Hematopoietic multipotent progenitor cell treated with erythropoietin and hydrocortisone succinate and interleukin-3 and kit ligand, for 6 days (in vitro differentiated cells): ENCODE measurements around the gene RAI14.
"Not testable (repeated sequence)": the region's sequence is repeated elsewhere in the genome, so short reads cannot be mapped to it uniquely, and the experiment has no call there.

Source experiments
- DNase-seq: peaks from one replicate; pipeline ENCODE4 v3.0.0-alpha.2; 2015

Gene RAI14

GRCh38 chr5:34775886-34776285 lies 119.8 kb downstream of the RAI14 start:
- no peak for DNase-seq

DNA sequence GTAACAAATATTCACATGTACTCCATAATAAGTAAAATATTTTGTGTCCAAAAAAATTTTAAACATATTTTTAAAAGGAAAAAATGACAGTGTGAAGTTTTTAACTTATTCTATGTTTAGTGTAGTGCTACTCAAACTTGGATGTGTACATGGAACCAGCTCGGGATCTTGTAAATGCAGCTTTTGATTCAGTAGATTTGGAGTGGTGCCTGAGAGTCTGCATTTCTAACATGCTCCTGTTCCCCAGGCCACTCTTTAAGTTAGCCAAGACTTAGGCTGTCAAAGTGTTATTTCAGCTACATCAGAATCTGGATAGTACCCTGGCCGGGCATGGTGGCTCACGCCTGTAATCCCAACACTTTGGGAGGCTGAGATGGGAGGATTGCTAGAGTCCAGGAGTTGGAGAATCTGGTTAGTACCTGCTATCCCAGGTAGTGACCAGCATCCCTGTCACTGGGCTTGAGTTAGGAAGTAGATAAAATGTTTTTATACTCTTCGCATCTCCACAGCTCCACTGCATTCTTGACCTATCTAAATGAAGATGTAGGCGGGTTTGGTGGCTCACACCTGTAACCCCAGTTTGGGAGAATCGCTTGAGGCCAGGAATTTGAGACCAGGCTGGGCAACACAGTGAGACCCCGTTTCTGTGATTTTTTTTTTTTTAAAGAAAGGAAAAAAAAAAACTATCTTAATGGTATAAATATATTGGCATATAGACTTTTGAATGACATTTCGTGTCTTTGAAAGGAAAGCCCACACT lies 122.1 kb downstream of the RAI14 start:
- no peak for DNase-seq

DNA sequence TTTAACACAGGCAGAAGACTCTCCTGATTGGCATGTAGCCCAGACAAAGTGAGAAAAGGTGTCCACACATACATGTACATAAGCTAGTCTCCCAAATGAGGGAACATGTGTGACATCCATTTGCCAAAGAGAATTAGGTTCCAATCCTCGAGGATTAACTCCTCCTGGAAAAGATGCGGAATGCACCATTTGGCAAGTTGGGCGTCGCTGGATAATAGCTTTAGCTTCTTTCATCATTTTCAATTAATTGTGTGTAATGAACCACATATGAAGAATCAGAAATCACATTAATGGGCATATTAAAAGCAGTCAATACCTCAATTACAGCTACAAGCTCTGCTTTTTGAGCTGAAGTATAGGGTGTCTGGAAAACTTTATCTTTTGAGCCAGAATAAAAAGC lies 127.8 kb downstream of the RAI14 start:
- not testable (repeated sequence) for DNase-seq

DNA sequence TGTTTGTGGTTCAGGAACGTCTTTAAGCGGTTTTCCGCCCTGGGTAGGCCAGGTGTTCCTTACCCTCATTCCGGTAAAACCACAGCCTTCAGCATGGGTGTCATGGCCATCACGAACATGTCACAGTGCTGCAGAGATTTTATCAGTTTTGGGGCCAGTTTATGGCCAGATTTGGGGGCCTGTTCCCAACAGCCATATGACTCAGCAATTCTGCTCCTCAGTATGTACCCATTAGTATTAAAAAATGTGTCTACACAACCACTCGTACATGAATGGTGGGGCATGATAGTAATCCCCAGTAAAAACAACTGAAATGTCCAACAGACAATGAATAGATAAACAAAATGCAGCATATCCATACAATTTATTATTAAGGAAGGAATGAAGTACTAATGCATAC lies 130.9 kb downstream of the RAI14 start:
- no peak for DNase-seq

GRCh38 chr5:34789021-34789531 lies 132.9 kb downstream of the RAI14 start:
- DNase-seq: no peak

GRCh38 chr5:34789639-34790038 lies 133.5 kb downstream of the RAI14 start:
- no peak for DNase-seq

DNA sequence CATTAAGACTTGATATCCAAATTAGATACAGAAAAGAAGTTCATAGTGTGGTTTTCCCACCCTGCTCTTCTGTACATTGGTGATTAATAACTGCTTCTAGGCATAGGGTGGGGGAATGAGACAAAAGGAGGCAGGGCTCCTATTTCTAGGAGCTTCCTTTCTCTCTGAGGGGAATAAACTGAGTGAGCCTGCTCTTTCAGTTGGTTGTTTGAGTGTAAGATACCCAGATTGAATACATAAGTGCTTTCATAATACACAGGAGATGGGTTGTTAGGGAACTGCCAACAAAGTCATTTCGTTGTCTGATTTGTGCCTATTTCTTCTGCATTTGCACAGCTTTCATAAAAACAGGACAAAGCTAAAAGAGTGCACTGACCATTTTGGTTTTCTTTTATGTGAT lies 133.9 kb downstream of the RAI14 start:
- no peak for DNase-seq

GRCh38 chr5:34791761-34792244 lies 135.7 kb downstream of the RAI14 start:
- DNase-seq: no peak

DNA sequence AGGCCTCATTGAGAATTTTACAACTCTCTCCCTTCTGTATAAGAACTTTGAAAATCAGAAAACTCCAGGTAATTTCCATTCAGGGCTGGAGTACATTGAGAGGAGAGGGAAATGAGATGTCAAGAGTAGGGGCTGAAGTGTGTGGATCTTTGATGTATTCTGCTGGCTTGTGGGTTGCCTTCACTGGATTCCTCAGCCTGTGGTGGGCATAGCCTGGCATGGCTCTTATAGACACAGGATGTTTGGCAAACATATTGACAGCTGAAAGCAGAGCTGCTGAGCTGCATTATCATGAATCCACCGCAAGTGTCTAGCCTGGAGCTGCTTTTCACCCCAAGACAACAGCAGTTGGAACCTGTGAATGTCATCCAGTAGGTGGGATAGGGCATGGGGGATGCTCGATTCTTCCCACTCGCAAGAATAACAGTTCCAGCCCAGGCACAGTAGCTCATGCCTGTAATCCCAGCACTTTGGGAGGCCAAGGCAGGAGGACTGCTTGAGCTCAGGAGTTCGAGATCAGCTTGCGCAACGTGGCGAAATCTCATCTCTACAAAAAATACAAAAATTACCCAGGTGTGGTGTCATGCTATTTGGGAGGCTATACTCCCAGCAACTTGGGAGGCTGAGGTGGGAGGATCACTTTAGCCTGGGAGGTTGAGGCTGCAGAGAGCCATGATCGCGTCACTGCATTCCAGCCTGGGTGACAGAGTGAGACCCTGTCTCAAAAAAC lies 146.9 kb downstream of the RAI14 start:
- DNase-seq: no peak

- DNase-seq: no peak
These were observed 148.0 kb downstream of the RAI14 start for GRCh38 chr5:34803974-34804732.

GRCh38 chr5:34804913-34805312 lies 148.8 kb downstream of the RAI14 start:
- no peak for DNase-seq

GRCh38 chr5:34806532-34806931 lies 150.4 kb downstream of the RAI14 start:
- no peak for DNase-seq

DNA sequence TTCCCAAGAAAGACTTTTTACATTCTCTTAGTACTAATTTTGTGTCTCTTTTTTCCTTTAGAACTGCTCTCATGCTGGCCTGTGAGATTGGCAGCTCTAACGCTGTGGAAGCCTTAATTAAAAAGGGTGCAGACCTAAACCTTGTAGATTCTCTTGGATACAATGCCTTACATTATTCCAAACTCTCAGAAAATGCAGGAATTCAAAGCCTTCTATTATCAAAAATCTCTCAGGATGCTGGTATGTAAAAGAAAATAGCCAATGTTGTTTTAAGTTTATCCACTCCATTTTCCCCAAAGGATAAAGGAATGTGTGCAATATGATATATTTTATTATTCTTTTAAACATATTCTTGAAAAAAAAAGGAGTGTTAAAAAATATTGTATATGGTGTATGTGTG lies 155.6 kb downstream of the RAI14 start:
- DNase-seq: no peak

GRCh38 chr5:34813509-34813908 lies 157.4 kb downstream of the RAI14 start:
- no peak for DNase-seq

- DNase-seq: no peak
These were observed 161.6 kb downstream of the RAI14 start for GRCh38 chr5:34817558-34818351.

- no peak for DNase-seq
These were observed 162.6 kb downstream of the RAI14 start for GRCh38 chr5:34818717-34819116.

- DNase-seq: no peak
These were observed 164.5 kb downstream of the RAI14 start for GRCh38 chr5:34820593-34820992.

DNA sequence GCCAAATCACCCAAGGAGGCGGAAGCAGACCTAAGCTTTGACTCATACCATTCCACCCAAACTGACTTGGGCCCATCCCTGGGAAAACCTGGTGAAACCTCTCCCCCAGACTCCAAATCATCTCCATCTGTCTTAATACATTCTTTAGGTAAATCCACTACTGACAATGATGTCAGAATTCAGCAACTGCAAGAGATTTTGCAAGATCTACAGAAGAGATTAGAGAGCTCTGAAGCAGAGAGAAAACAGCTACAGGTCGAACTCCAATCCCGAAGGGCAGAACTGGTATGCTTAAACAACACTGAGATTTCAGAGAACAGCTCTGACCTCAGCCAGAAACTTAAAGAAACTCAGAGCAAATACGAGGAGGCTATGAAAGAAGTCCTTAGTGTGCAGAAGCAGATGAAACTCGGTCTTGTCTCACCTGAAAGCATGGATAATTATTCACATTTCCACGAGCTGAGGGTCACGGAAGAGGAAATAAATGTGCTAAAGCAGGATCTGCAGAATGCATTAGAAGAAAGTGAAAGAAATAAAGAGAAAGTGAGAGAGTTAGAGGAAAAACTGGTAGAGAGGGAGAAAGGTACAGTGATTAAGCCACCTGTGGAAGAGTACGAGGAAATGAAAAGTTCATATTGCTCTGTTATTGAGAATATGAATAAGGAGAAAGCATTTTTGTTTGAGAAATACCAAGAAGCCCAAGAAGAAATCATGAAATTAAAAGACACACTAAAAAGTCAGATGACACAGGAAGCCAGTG lies 167.0 kb downstream of the RAI14 start:
- DNase-seq: no peak

DNA sequence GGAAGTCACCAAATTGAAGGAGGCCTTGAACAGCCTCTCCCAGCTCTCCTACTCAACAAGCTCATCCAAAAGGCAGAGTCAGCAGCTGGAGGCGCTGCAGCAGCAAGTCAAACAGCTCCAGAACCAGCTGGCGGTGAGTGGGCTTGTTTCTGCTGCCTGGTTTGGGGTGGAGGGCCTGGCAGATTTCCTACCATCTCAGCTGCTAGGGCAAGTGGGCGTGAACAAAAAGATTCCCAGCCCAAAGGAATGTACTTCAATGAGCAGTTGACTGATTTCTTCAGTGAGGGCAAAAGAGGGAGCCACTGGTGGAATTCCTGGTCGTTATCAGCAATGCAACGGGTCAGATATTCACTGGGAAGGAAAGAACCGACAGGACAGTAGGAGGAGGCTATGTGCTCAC lies 170.2 kb downstream of the RAI14 start:
- no peak for DNase-seq

DNA sequence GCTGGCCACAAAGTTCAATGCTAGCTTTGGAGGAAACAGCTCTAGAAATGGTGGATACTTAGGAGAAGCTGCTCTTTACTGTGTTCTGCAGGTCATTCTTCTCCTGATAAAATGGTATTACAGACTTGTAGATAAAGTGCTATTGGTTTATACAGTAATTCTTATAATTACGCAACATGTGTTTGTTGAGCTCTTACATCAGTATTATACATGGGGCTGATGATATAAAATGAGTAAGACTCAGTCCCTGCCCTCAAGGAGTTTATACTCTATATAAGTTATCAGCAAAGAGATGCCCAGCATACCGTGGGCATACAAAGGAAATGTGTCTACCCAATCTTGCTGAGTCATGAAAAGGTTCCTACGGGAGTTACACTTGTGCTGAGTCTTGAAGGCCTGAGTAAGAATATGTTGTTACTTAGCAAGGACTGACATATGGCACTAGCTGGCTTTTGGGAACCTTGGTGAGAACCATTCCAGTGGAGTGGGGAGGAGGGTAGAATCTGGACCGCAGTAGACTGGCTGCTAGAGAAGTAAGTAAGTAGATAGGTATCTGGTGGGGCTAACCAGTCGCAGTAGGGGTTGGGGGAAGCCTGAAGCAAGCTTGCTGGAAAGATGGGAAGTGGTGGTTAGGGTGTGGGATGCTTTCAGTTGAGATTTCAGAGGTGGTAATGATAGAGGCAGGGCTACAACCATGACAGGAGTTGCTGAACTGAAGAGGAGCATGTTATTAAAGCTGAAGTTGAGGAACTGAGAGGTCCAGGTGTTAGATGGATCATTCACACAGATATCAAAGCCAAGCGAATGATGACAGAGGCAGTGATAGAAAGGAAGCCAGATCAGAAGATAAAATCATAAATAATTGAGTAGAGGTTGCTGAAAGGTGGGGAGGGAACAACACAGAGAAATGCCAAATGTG lies 171.7 kb downstream of the RAI14 start:
- DNase-seq: no peak

DNA sequence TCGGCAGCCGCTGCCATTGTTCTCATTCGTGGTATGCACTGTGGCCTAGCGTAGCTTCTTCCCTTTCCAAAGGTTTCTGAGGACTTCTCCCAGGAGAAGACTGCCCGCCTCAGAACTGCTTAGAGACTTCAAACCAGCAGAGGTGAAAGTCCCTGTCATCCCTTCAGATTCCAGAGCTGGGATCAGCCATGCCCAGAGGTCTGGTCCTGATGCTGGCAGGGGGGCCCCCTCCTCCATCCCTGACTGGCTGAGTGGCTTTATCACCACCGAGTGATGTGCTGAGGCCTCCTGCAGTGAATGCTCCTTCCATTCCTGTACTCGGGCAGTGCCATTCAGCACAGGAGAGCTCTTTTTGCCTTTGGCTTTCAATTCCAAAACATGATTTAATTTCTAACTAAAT lies 174.7 kb downstream of the RAI14 start:
- DNase-seq: not testable (repeated sequence)
